ENCODE data around the gene RNF152. TPM values are rescaled to one million over a fixed set of nuclear protein-coding genes. Genes with fewer than 3 reads are reported as not detected.

The RNF152 gene, protein sequence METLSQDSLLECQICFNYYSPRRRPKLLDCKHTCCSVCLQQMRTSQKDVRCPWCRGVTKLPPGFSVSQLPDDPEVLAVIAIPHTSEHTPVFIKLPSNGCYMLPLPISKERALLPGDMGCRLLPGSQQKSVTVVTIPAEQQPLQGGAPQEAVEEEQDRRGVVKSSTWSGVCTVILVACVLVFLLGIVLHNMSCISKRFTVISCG
- total RNA-seq (2014; rRNA removed; shearing (Covaris generic)), result 0.07 TPM in 1 of 2 replicates, not detected in the other

DNA sequence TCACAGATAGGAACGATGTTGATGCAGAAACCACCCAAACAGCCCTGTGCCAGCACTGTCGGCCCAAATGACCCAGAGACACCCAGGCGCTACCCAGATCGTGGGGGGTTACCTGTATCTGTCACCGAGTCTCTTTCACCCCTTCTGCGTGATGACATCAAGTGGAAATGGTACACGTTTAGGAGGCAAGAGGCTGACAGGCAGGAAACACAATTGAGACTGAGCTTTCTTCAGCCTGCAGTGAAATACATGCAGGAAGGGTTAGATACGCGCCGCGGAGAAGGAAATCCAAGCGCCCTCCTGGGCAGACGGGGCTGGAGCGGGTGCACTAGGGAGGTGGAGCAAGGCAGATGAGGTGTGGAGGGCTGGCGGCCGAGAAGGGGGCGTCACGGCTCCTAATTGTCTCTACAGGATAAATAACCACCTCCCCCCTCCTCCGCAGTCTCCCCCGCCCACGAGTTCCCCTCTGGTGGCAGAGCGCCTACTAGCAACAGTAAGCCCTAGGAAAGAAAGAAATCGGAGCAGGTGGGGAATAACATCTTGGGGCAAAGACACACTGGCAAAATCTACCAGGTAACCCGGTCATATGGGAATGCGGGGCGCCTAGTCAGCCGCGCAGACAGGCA is at the start of gene RNF152:
TSS of gene RNF152 (minus strand) at position 325 of the 626 bp plus-strand sequence. CDS start 76,544 bp downstream, outside the sequence.
- DNase-seq (ENCODE audit: low spot score), result peak; percentile 76
- in situ Hi-C loops (cut with HindIII; ENCODE audit: low sequenced_read_pairs), result no loop called here

DNA sequence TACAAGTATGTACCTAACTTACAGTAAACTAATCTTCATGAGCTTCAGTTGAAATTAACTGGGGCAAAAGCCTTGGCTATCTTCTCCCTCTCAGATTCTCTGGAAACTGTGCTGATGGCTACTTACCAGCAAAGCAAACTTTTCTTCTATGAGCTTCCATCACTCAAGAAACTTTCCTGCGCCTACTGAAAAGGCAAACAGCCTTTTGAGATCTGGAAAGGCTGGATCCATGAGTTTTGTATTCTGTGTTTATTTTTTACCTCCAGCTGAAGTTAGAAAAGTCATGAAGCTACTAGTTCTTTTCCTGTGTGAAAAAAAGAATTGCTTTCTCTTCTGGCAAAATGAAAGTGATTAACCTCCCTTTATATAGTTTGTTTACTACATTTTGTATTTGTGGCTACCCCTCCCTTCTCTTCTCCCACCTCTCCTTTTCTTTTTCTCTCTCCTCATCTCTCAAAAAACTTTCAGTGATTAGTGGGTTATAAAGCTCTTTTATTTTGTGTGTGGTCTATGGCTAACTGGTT is 49.2 kb upstream of the RNF152 start:
- no peak for DNase-seq (ENCODE audit: low spot score)
- in situ Hi-C loops (cut with HindIII; ENCODE audit: low sequenced_read_pairs), result no loop called here

DNA sequence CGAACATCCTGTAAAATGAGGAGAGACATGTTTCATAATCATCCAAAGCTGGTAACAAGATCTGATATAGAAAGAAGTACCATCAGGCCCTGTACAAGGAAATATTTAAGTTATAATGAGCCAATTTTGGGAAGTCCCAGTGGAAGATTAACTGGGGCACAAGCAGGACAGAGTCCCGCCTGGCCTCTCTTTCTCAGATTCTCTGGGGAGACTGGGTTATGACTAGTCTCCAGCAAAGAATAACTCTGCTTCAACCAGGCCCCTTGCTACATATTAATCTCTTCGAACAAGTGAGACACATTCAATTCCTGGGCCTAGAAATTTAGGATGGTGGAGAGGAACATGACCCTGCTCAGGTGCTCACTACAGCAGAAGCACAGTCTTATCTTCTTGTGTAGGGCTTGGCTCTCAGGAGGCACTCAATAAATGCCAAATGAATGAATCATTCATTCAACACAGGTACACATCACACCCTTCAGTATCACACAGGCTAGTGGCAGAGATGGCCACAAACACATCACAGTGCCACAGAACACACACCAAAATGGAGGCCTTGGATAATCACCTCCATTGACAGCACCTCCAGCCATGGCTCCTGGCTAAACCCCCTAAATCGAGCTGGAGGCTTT is 46.4 kb upstream of the RNF152 start:
- in situ Hi-C loops (cut with HindIII; ENCODE audit: low sequenced_read_pairs), result no loop called here
- DNase-seq (ENCODE audit: low spot score), result no peak

DNA sequence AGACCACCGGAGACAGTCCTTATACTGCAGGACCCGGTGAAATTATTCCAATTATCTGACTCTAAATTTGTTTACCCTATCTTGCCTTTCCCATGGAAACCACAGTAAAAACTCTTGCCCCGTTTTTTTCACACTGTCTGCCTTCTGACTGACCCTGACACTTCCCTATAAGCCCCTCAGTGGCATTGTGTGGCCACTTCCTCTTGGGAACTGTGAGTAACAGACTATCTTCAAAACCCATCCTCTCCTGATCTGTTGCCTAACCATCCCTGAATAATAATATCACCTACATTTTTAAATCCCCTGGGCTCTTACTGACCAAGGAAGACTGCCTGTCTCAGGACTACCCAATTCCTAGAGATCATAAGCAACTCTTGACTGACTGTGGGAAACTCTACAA is 42.6 kb upstream of the RNF152 start:
- no peak for DNase-seq (ENCODE audit: low spot score)
- in situ Hi-C loops (cut with HindIII; ENCODE audit: low sequenced_read_pairs), result no loop called here

DNA sequence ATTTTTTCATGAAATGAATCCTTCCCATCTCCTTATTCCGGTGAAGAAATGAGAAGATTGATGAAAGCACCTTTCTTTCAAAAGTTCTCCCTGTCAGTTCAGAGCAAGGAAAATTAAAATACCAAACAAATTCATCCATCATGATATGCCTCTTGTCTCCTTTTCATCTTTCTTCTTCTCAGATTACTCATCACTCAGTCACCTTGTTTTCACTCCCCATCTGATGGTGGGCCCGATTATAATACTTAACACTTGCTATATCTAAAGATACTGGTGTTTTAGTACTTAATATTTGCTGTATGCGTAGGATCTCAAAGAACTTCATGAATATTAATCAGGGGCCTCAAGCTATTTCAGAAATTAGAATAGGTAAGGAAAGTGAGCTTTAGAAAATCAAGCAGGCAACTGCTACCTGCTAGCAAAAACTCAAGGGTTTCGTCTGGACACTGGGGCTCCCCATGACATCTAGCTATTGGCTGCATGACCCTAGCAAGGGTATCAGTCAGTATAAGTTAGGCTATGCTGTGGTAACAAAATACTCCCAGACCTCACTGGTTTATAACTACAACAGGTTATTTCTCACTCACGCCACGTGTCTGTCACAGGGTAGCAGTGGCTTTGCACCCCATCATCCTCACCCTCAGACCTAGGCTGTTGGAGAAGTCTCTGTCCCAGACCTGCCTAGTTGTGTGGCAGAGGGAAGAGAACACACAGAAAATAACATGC is 39.0 kb upstream of the RNF152 start:
- DNase-seq (ENCODE audit: low spot score), result no peak
- in situ Hi-C loops (cut with HindIII; ENCODE audit: low sequenced_read_pairs), result no loop called here

DNA sequence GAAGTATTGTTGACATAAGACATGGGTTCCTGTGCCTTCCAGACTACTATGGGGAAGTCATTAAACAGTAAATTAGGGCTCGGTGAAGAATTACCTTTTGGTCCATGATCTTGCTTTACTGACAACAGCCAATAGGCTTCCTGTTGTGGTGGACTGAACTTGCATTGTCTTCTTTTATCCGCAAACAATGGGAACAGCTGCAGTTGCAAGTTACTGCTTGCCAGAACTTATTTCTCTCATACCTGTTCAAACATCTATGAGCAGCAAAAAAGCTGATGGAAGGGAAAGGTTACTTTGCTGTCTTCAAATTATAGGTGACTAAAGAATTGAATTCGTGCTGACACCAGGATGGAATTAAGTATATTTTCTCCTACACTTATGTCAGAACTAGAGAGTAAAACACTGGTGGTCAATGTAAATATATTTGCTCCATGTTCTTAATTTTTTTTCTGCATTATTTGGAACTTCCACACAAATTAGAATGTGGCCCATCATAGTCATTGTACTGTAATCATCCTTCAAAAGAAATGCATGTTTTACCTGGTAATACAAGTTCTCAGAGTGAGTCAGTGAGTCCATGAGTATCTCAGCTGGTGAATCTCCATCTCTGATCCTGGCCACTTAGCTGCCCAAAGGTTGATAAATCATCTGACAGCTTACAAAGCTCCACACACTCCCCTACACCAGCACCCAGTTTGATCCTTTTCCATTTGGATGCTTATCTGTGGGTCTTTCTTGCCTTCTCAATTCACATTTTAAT is 37.3 kb upstream of the RNF152 start:
- in situ Hi-C loops (cut with HindIII; ENCODE audit: low sequenced_read_pairs), result no loop called here
- DNase-seq (ENCODE audit: low spot score), result no peak

DNA sequence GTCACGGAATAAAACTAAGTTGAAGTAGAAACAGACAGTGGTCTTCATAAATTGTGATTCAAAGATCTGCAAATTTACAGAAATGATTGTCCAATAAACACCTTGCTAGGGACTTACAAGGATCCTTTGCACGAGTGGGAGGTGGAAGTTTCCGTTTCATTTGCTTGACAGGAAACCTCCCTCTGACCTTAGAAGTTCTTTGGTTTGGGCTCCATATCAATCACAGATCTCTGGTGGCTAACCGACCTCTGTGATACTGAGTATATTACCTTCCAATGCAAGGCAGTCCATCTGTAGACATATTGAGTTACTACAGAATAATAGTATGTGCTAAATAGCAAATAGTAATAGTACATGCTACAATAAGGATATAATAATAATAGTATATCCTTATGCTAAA is 33.7 kb upstream of the RNF152 start:
- in situ Hi-C loops (cut with HindIII; ENCODE audit: low sequenced_read_pairs), result no loop called here
- no peak for DNase-seq (ENCODE audit: low spot score)

DNA sequence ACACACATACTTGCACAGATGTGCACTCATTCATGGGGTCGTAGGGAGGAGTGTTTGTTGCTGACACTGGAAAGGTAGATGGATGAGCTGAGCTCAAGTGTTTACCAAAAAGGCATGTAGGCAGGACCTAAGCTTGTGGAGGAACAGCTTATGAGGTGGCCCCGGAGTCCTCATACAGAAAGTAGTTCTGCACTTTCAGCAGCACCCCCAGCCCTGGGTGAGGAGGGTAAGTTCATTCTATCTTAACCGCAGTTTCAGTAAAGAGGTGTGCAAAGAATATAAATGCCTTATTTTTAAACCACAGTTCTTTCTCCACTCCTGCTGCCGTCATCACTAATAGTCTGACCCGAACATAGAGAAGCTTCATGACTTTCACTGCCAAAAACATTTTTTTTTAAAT is 31.7 kb upstream of the RNF152 start:
- DNase-seq (ENCODE audit: low spot score), result no peak
- in situ Hi-C loops (cut with HindIII; ENCODE audit: low sequenced_read_pairs), result no loop called here

DNA sequence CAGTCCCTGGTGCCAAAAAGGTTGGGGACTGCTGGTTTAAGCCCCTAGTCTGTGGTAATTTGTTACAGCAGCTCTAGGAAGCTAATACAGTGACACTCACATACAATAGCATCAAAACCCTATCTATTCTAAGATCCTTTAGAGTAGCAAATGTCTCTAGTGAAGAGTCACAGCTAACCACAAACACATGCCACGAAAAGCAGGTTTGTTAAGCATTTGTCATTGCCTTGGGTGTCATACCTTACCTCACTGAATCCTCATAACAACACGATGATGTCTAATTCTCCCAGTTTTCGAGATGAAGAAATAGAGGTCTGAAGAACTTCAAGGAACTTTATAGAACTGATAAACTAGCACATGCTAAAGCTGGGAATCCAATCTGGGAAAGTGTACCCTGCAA is 29.6 kb upstream of the RNF152 start:
- in situ Hi-C loops (cut with HindIII; ENCODE audit: low sequenced_read_pairs), result no loop called here

DNA sequence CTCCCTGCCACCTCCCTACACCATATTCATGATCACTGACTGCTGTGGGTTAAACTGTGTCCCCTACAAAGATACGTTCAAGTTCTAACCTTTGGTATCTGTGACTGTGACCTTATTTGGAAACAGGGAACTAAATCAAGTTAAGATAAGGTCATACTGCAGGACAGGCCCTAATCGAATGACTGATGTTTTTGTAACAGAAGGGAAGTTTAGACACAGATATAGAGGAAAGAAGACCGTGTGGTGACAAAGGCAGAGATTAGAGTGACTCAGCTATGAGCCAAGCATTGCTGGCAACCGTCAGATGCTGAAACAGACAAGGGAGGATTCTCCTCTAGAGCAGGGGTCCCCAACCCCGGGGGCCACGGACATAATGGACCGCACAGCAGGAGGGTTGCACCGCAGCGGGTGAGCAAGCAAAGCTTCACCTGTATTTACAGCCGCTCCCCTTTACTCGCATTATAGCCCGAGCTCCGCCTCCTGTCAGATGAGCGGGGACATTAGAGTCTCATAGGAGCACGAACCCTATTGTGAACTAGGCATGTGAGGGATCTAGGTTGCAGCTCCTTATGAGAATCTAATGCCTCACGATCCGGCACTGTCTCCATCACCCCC is 28.9 kb upstream of the RNF152 start:
- no peak for DNase-seq (ENCODE audit: low spot score)
- in situ Hi-C loops (cut with HindIII; ENCODE audit: low sequenced_read_pairs), result no loop called here

More for the DNA sequence above, 29.6 kb upstream of the RNF152 start:
- DNase-seq (ENCODE audit: low spot score), result no peak

DNA sequence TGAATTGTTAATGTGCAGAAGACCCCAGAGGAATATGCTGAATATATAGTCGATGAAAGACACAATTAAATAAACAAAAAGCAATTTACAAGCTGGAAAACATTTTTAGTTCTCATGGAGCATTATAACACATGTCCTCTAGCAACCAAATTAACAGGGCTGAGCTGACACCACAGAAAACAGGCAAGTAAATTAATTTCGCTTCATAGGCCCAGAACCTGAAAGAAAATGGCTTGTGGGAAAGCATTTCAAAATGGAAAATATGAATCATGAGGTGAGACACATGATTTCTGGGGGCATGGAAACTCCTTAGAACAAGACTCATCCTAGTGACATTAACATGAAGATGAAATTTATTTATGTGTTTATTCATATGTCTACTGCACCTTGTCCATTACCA is 25.0 kb upstream of the RNF152 start:
- in situ Hi-C loops (cut with HindIII; ENCODE audit: low sequenced_read_pairs), result no loop called here
- DNase-seq (ENCODE audit: low spot score), result no peak

DNA sequence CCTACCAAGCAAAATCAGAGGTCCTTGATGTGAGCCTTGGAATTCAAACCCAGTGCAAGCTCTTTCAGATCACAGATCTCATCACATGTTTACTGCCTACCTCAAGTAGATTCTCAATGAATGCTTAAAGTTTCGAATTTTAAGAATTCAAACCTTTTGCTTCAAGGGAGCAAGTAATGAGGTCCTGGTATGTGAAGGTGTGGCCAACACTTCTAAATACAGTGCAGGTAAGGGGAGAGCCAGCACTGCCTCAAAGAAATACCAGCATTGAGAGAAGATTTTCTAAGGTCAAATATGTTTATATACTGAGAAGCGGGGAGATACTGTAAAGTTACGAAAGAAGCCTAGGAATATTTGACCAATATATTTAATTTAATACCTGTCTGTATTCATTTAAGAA is 19.7 kb upstream of the RNF152 start:
- no peak for DNase-seq (ENCODE audit: low spot score)
- in situ Hi-C loops (cut with HindIII; ENCODE audit: low sequenced_read_pairs), result no loop called here

DNA sequence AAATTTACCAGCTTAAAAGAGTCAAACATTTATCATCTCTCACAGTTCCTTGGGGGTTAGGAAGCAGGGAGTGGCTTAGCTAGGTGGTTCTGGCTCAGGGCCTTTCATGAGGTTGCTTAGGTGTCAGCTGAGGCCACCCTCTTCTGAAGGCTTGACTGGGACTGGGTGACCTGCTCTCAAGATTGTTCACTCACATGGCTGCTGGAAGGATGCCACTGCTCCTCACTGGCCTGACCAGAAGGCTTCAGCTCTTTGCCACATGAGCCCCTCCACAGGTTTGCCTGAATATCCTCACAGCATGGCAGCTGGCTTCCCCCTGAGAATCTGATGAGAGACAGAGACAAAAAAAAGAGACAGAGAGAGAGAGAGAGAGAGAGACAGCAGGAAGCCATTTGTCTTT is 17.3 kb upstream of the RNF152 start:
- peak; percentile 15 for DNase-seq (ENCODE audit: low spot score)
- in situ Hi-C loops (cut with HindIII; ENCODE audit: low sequenced_read_pairs), result no loop called here

DNA sequence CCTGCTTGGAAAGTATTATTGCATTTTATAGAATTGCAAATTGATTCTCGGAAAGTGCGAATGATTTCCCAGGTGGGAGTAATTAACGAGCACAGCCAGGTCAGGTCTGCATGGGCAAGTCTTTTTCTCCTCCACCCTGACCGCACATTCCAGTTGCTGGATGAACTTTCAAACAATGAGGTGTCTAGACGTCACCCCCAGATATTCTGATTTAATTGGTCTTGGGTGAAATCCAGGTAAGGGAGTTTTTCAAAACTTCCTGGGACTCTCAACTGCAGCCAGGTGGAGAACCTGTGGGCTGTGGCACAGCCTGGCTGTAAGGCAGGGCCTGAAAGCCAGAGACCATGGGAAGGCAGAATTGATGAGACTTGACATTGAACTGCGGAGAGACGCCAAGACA is 15.9 kb upstream of the RNF152 start:
- DNase-seq (ENCODE audit: low spot score), result no peak
- in situ Hi-C loops (cut with HindIII; ENCODE audit: low sequenced_read_pairs), result no loop called here

DNA sequence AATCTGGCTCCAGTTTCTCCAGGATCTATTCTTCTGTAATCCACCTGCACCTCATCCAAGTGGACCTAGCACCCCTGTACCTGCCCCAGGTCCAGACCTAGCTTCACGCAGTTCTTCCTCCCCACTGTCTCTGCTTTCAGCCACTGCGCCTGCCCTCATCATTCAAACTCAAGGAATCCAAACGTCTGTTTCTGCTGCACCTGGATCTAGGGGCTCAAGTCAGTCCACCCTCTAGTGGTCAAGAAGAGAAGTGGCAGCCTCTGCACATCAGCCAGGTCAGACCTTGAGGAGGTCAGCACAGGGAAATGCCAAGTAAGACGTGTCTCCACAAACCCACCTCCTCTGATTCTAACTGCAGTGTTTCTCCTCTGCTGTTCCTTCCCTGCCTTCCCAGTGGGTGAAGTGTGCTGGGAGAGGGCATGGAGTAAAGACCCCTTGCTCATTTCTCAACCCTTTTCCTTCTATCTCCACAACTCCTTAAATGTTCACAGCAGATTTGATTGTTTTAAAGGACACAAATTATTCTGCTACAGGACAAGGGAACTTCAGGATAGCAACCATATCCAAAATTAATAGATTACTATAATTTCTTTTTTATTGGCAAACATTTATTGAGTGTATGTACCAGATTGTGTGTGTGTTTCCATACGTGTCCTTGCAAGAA is 8.6 kb upstream of the RNF152 start:
- in situ Hi-C loops (cut with HindIII; ENCODE audit: low sequenced_read_pairs), result no loop called here

DNA sequence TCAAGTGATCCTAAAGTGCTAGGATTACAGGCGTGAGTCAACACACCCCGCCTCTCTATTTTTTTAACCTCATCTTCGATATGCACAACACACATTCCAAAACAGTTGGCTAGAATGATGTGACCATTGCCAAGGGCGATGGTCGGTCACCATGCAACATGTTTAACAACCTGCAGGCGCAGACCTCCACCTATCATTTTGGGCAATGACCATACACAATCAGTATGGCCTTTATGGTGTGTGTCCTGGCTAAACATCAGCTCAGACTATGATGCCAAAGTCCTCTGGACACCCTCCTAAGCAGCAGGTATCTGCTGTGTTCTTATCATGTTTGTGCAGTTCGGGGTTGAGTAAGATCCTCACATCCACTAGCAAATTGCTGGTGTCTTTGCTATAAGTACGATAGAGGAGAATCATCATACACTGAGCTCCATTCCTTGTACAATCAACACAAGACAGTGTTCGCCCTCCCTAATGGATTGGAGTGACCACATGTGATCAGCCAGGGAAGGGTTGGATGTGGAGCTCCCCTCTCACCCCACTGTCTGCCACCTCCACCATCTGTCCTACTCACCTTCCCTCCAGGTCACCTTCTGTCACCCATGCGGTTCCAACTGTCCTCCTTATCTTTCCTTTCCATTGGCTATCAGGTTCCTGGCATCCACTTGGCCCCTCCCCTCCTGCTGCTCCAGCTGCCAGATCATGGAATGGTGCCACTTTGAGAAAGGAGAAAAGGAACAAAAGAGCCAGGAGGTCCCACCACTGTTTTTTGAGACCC is 7.9 kb upstream of the RNF152 start:
- peak; percentile 81 for DNase-seq (ENCODE audit: low spot score)
- in situ Hi-C loops (cut with HindIII; ENCODE audit: low sequenced_read_pairs), result no loop called here

More for the DNA sequence above, 8.6 kb upstream of the RNF152 start:
- DNase-seq (ENCODE audit: low spot score), result peak; percentile 69

DNA sequence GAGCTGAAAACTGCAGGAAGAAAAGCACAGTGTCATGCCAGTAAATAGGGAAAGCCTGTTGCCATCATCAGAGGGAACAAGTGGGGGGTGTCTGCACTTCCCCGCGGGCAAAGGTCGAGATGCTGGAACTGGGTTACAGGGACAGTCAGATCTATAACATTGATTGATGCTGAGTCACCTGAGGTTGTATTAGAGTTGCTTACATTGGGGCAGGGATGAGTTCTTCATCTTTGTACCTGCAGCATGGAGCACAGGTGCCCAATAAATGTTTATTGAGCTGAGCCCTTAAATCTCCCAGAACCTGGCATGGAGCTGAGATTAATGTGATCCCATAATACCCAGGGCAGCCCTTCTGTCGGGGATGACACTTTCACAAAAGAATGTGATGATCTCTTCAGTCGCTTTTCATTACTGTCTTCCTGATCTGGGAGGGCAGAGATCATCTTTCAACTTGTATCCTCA is 5.9 kb upstream of the RNF152 start:
- DNase-seq (ENCODE audit: low spot score), result no peak
- in situ Hi-C loops (cut with HindIII; ENCODE audit: low sequenced_read_pairs), result no loop called here

All from G401 (cell line).